Ishikawa (cell line): Measurements from ENCODE around the gene AKAIN1.

Experiments used
- CEBPB ChIP-seq: IDR thresholded peaks from 2 replicates; pipeline ENCODE4 v1.6.1; 2012
- CREB1 ChIP-seq: IDR thresholded peaks from 2 replicates; pipeline ENCODE4 v1.6.1; 2012; ENCODE audit warnings: low read depth
- EGR1 ChIP-seq: IDR thresholded peaks from 2 replicates; pipeline ENCODE4 v1.6.1; 2012
- EP300 ChIP-seq: IDR thresholded peaks from 2 replicates; pipeline ENCODE4 v1.6.1; 2012; ENCODE audit warnings: borderline replicate concordance
- FOXM1 ChIP-seq: IDR thresholded peaks from 2 replicates; pipeline ENCODE4 v1.6.1; 2012; ENCODE audit warnings: low read depth, borderline replicate concordance
- NFIC ChIP-seq: IDR thresholded peaks from 2 replicates; pipeline ENCODE4 v1.6.1; 2012
- RAD21 ChIP-seq: IDR thresholded peaks from 2 replicates; pipeline ENCODE4 v1.6.1; 2012; ENCODE audit warnings: low read depth
- TAF1 ChIP-seq: IDR thresholded peaks from 2 replicates; pipeline ENCODE4 v1.6.1; 2012; ENCODE audit warnings: low read depth, mild to moderate bottlenecking
- TCF12 ChIP-seq: IDR thresholded peaks from 2 replicates; pipeline ENCODE4 v1.6.1; 2012; ENCODE audit warnings: low read depth
- TEAD4 ChIP-seq: IDR thresholded peaks from 2 replicates; pipeline ENCODE4 v1.6.1; 2012
- YY1 ChIP-seq: IDR thresholded peaks from 2 replicates; pipeline ENCODE4 v1.6.1; 2012; ENCODE audit warnings: low read depth
- ZBTB7A ChIP-seq: IDR thresholded peaks from 2 replicates; pipeline ENCODE4 v1.6.1; 2012; ENCODE audit warnings: low read depth
- TF ChIP-seq, protein P1 (sequence below): IDR thresholded peaks from 2 replicates; pipeline ENCODE4 v1.6.1; 2012
- TF ChIP-seq, protein P2 (sequence below): IDR thresholded peaks from 2 replicates; pipeline ENCODE4 v1.6.1; 2012
- TF ChIP-seq, protein P3 (sequence below): IDR thresholded peaks from 2 replicates; pipeline ENCODE4 v1.6.1; 2012; ENCODE audit warnings: low read depth, mild to moderate bottlenecking

Gene AKAIN1

DNA sequence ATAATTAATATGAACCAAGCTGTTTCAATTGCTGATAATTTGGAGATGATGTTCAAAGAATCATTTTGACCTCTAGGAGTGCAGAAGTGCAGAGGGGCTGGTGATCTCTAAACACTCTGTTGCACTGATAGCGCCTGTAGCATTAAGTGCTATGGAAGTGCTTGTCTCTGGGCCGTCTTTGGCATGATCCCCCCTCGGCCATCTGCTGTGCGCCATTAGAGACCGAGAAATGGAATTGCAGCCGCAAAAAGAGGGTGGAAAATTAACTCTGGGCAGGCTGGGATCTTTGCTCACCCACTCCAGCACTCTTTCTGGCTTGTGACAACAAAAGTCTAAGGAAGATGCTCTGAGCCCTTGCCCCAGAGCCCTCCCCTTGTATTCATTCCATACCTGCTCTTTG lies 23.4 kb downstream of the AKAIN1 start:
- no peak for TF ChIP-seq NFIC
- TF ChIP-seq EP300: no peak
- no peak for TF ChIP-seq YY1
- no peak for TF ChIP-seq TCF12
- no peak for TF ChIP-seq TEAD4
- TF ChIP-seq CREB1: no peak
- TF ChIP-seq RAD21: no peak
- TF ChIP-seq, protein P1, sequence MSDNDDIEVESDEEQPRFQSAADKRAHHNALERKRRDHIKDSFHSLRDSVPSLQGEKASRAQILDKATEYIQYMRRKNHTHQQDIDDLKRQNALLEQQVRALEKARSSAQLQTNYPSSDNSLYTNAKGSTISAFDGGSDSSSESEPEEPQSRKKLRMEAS: no peak
- TF ChIP-seq CEBPB: no peak
- no peak for TF ChIP-seq ZBTB7A
- TF ChIP-seq, protein P2, sequence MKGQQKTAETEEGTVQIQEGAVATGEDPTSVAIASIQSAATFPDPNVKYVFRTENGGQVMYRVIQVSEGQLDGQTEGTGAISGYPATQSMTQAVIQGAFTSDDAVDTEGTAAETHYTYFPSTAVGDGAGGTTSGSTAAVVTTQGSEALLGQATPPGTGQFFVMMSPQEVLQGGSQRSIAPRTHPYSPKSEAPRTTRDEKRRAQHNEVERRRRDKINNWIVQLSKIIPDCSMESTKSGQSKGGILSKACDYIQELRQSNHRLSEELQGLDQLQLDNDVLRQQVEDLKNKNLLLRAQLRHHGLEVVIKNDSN: no peak
- no peak for TF ChIP-seq FOXM1
- TF ChIP-seq TAF1: no peak
- TF ChIP-seq, protein P3, sequence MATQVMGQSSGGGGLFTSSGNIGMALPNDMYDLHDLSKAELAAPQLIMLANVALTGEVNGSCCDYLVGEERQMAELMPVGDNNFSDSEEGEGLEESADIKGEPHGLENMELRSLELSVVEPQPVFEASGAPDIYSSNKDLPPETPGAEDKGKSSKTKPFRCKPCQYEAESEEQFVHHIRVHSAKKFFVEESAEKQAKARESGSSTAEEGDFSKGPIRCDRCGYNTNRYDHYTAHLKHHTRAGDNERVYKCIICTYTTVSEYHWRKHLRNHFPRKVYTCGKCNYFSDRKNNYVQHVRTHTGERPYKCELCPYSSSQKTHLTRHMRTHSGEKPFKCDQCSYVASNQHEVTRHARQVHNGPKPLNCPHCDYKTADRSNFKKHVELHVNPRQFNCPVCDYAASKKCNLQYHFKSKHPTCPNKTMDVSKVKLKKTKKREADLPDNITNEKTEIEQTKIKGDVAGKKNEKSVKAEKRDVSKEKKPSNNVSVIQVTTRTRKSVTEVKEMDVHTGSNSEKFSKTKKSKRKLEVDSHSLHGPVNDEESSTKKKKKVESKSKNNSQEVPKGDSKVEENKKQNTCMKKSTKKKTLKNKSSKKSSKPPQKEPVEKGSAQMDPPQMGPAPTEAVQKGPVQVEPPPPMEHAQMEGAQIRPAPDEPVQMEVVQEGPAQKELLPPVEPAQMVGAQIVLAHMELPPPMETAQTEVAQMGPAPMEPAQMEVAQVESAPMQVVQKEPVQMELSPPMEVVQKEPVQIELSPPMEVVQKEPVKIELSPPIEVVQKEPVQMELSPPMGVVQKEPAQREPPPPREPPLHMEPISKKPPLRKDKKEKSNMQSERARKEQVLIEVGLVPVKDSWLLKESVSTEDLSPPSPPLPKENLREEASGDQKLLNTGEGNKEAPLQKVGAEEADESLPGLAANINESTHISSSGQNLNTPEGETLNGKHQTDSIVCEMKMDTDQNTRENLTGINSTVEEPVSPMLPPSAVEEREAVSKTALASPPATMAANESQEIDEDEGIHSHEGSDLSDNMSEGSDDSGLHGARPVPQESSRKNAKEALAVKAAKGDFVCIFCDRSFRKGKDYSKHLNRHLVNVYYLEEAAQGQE: no peak
- no peak for TF ChIP-seq EGR1

DNA sequence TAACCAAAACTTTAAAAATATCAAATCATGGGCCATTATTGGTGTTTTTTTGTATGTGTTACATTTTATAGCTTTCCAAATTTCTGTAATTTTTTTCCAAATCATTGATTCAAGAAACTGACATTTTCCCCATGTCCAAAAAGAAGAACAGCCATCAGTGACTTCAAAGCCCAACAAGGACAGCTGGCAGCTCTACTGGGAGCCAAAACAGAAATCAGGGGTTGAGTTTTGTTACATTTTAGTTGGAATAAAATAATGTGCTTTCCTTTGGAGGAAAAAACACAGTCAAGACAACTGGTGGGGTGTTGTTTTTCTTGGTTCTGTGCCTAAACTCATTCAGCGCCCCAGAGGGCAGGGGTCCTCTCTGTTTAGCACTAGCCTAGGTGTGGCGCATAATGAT lies 23.8 kb downstream of the AKAIN1 start:
- TF ChIP-seq RAD21 (no peak), ZBTB7A (no peak), TEAD4 (no peak), TAF1 (no peak), CREB1 (no peak), EGR1 (no peak), CEBPB (no peak), FOXM1 (no peak), TCF12 (no peak)
- TF ChIP-seq, protein P3: no peak

DNA sequence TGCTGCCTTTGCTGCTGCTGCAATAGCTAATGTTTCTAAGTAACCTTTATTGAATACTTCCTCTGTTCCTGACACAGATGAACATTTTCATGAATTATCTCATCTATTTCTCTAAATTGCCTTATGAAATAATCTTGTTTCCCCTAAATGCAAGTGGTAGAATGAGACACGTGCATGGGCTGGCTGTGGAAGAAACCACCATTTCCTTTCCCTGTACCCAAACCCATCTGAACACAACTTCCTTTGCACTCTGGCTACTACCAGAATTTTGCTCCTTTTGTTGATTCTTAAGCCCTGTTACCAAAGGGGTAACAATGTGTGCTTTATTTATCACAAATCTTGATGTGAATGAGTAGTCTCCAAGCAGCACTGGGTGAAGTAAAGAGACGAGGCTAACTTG lies 29.2 kb downstream of the AKAIN1 start:
- no peak for TF ChIP-seq YY1
- no peak for TF ChIP-seq RAD21
- TF ChIP-seq, protein P1: no peak
- no peak for TF ChIP-seq NFIC
- TF ChIP-seq, protein P3: no peak
- TF ChIP-seq TEAD4: no peak
- no peak for TF ChIP-seq EP300
- TF ChIP-seq ZBTB7A: no peak
- TF ChIP-seq TAF1: no peak
- TF ChIP-seq FOXM1: no peak
- TF ChIP-seq, protein P2: no peak
- TF ChIP-seq TCF12: no peak
- TF ChIP-seq CEBPB: no peak
- TF ChIP-seq EGR1: no peak
- no peak for TF ChIP-seq CREB1

DNA sequence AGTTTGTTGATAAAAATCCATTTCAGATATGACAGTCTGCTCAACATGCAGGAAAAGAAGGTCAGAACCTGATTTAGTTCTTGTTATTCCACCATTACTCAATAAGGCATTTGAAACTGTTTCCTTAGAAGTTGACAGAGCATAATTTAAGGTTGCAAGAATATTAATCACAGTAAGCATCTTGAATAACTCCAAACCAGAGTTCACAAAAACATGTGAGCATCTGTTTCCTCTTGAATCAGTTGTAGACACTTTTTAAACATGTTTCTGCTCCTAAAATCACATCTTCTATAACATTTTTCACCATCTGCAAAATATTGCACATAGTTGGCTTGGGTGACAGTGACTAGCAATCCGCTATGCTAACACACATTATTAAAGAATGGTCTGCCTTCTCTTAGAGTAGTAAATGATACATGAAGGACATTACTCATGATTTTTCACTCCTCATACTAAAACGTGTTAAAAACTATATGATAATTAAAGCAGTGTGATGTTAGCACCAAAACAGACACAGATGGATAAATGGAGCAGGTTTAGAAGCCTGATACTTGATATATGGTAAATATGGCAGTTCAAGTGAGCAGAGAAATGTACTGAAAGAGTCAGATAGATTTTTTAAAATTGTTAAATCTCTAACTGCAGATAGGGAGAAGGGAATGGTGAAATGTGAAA lies 30.3 kb downstream of the AKAIN1 start:
- TF ChIP-seq, protein P2: no peak
